OCI-LY7 (cell line): ENCODE measurements around the gene SH3RF3.

Experiments
- CTCF ChIP-seq: fragments of 200-600 bp; sonication (generic); conservative IDR thresholded peaks from 2 replicates; pipeline ENCODE4 v1.5.1; 2014; ENCODE audit warnings: mild to moderate bottlenecking, antibody characterized with exemption, low read length, moderate library complexity, mixed read lengths
- EZH2phosphoT487 ChIP-seq: fragments of 200-600 bp; sonication (generic); IDR thresholded peaks from 2 replicates; pipeline ENCODE4 v1.6.1; 2018; ENCODE audit warnings: low read depth, borderline replicate concordance, mild to moderate bottlenecking, mixed run types, antibody characterized with exemption, low read length, moderate library complexity, mixed read lengths

- TF ChIP-seq CTCF (no peak), EZH2phosphoT487 (no peak)
Measured at GRCh38 chr2:109474319-109474825, 345.4 kb downstream of the SH3RF3 start.
